AG04449 (cell line): ENCODE results near the gene EPAS1.

ENCODE experiments used
- CTCF ChIA-PET: fragments of 350-600 bp; formaldehyde crosslinking; extraction: SDS; loops from one replicate; lab custom pipeline; 2021; ENCODE audit warnings: antibody characterized with exemption; lab: Yijun Ruan, JAX
- POLR2A ChIA-PET: fragments of 400-600, 350-600 bp; formaldehyde crosslinking; extraction: SDS; loops from one replicate; lab custom pipeline; 2020; ENCODE audit warnings: antibody characterized with exemption, inconsistent platforms; lab: Yijun Ruan, JAX
- DNase-seq: peaks from one replicate; pipeline ENCODE4 v3.0.0-alpha.2; 2010; ENCODE audit warnings: low read depth, low spot score
- H3K4me3 ChIP-seq: 2 replicates; pipeline ENCODE4 v1.5.1; 2011; ENCODE audit warnings: low read depth, mild to moderate bottlenecking, control low read depth, low read length
- CTCF ChIP-seq: IDR thresholded peaks from one replicate; pipeline ENCODE4 v1.5.1; 2011; ENCODE audit warnings: mild to moderate bottlenecking, moderate library complexity, low read length, control low read depth, inconsistent platforms; ENCODE audit not compliant: insufficient read depth; ENCODE audit errors: missing control alignments

Gene EPAS1

GRCh38 chr2:46323730-46324129 lies 26.5 kb downstream of the EPAS1 start:
- POLR2A ChIA-PET: no interaction called here

GRCh38 chr2:46325182-46325928 lies 28.1 kb downstream of the EPAS1 start:
- no peak for TF ChIP-seq CTCF
- H3K4me3 ChIP-seq: no peak overlapping the region
- ChIA-PET CTCF (no interaction called here), POLR2A (interaction anchor here (0.8 kb wide), 1 partner anchor 252 kb away, joined by 3 read pairs; no protein-coding TSS in a partner anchor)
- DNase-seq: no peak

More at GRCh38 chr2:46323730-46324129, 26.5 kb downstream of the EPAS1 start:
- CTCF ChIA-PET: interaction anchor here (1.5 kb wide), 1 partner anchor 287 kb away, joined by 3 read pairs; no protein-coding TSS in a partner anchor
- DNase-seq: no peak
- no peak overlapping the region for H3K4me3 ChIP-seq
- TF ChIP-seq CTCF: no peak

GRCh38 chr2:46326231-46326980 lies 29.2 kb downstream of the EPAS1 start:
- TF ChIP-seq CTCF: no peak
- CTCF ChIA-PET: interaction anchor here (0.8 to 2.5 kb wide), 2 partner anchors 8 to 13 kb away, joined by 3 to 14 read pairs; no protein-coding TSS in a partner anchor
- no peak for DNase-seq
- POLR2A ChIA-PET: interaction anchor here (1.1 kb wide), 1 partner anchor 29 kb away, joined by 4 read pairs; the partner anchor contains the start of gene EPAS1
- H3K4me3 ChIP-seq: no peak overlapping the region

- no peak overlapping the region for H3K4me3 ChIP-seq
- CTCF ChIA-PET: interaction anchor here (1.0 to 2.5 kb wide), 3 partner anchors 9 to 39 kb away, joined by 4 to 14 read pairs (median 4); no protein-coding TSS in a partner anchor
- no peak for TF ChIP-seq CTCF
- POLR2A ChIA-PET: interaction anchor here (1.1 kb wide), 1 partner anchor 30 kb away, joined by 4 read pairs; the partner anchor contains the start of gene EPAS1
- DNase-seq: no peak
Observed at GRCh38 chr2:46327627-46328026, 30.4 kb downstream of the EPAS1 start.

GRCh38 chr2:46328291-46328690 lies 31.1 kb downstream of the EPAS1 start:
- no peak overlapping the region for H3K4me3 ChIP-seq
- POLR2A ChIA-PET: no interaction called here

More at GRCh38 chr2:46328291-46328690, 31.1 kb downstream of the EPAS1 start:
- TF ChIP-seq CTCF: no peak
- DNase-seq: no peak
- CTCF ChIA-PET: interaction anchor here (1.6 to 2.5 kb wide), 2 partner anchors 10 to 13 kb away, joined by 4 to 14 read pairs; no protein-coding TSS in a partner anchor
